ENCODE data around the gene TLR4.

The TLR4 gene

DNA sequence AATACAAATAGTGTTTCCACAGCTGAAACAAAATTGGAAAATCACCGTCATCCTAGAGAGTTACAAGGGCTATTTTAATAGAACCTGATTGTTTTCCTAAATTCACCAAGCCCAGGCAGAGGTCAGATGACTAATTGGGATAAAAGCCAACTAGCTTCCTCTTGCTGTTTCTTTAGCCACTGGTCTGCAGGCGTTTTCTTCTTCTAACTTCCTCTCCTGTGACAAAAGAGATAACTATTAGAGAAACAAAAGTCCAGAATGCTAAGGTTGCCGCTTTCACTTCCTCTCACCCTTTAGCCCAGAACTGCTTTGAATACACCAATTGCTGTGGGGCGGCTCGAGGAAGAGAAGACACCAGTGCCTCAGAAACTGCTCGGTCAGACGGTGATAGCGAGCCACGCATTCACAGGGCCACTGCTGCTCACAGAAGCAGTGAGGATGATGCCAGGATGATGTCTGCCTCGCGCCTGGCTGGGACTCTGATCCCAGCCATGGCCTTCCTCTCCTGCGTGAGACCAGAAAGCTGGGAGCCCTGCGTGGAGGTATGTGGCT is at the start of gene TLR4:
TLR4 (plus strand) TSS at position 380 of the 552 bp plus-strand sequence; CDS start at position 450, 70 bp downstream.
- DNase-seq (ENCODE audit: low spot score) = no peak

DNA sequence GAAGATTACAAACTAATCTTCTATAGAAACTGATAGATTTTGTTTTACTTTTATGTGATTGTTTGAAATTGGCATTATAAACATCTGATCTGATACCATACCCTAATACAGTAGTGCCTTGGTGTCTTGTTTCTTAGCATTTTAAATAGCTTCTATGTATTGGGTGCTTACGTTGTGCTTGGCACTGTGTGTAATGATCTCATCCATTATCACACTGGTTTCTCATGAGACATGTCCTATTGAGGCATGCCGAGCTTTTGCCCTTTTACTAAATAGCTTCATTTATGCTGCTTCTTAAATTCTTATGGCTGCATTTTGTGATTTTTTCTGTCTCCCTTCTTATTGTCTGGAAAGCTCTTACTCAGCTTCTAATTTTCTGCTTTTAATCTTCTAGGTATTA is 48.2 kb upstream of the TLR4 start:
- DNase-seq (ENCODE audit: low spot score) = no peak

DNA sequence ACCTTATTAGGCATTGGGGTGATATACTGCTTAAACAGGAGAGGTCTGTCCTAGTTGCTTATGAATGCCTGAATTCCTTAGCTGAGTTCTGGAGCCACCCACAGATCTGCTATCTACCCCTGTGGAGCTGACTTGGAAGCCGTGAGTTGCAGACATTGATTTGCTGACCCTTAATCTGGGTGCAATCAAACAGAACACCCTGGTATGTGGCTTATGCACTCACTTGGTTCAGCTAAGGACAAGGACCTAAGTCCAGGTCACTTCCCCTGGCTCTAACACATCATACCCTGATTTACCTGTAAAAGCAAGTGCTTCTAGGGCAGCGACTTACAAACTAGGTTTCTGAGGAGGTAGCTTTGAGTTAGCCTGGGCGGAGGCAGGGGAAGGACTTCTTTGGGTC is 41.6 kb upstream of the TLR4 start:
- DNase-seq (ENCODE audit: low spot score) = no peak

DNA sequence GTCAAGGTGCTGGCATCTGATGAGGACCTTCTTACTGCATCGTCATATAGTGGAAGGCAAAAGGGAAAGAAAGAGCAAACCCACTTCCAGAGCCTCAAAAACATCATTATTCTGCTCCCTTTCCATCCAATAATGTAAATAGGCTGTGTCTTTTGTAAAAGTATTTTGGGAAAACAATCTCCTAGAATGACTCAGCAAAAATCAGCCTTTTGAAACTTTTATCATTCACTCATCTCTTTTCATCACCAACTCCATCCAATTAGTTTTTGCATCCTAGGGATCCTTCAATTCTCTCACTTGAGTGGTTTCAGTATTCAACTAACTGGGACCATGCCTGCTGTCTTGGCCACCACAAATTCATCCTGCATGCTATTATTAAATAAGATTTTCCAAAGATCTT is 39.8 kb upstream of the TLR4 start:
- no peak for DNase-seq (ENCODE audit: low spot score)

DNA sequence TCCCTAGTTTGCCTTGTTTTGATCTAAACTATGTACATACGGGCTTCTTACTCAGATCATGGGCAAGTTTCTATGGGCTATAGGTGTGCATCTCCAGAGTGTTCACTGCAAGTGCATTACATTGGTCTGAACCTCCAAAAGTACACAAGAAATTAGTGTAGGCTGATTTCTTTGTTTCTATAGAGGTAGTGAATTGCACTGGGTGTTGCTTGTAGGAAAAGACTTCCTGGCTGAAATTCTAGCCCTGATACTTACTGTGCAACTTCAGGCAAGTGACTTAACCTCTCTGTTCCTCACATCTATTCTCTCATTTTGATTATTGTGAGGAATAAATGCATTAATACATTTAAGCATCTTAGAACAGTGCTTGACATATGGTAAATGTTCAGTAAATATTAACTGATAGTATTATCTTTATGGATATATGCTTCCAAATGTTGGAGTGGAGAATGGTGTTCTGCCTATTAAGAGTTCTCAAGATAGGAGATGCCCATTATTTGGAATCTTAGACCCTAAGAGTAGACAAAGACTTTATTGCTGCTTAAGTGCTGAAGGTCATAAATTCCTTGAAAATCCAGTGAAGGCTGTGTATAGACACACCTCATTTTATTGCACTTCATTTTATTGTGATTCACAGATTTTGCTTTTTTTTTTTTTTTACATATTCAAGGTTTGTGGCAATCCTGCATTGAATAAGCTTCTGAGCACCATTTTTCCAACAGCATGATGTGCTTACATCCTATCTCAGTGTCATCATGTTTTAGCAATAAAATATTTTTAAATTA is 38.4 kb upstream of the TLR4 start:
- no peak for DNase-seq (ENCODE audit: low spot score)

DNA sequence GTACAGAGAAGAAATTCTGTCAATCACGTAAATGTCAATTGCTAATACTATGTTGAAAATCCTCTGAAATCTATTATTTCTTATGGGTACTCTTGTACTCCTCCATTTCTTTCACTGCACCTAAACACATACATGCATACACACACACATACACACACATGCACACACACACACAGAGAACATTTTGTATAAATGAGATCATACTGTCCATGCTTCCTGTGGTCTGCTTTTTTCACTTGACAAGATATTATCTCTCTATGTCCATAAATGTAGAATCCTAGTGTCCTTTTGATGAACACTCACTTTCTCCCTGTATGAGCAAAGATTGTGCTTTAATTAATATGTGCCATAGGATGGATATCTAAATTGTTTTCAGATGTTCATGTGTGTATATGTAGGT is 32.7 kb upstream of the TLR4 start:
- no peak for DNase-seq (ENCODE audit: low spot score)

DNA sequence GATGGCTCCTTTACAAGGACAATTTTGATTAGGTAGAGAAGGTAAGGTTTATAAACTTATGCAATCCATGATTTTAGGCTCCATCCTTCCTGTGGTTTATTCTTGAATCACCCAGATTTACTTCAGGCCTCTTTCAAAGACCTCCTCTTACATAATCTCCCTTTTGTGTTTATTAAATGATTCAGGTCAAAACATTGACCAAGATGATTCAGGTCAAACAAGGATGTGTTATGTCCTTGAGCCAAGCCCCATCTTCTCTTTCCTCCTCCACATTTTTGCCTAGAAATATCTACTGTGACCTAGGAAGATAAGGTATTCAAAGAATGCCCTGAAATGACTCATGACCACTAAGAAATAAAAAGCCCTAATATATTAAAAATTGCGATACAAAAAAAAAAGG is 31.8 kb upstream of the TLR4 start:
- DNase-seq (ENCODE audit: low spot score) = no peak

DNA sequence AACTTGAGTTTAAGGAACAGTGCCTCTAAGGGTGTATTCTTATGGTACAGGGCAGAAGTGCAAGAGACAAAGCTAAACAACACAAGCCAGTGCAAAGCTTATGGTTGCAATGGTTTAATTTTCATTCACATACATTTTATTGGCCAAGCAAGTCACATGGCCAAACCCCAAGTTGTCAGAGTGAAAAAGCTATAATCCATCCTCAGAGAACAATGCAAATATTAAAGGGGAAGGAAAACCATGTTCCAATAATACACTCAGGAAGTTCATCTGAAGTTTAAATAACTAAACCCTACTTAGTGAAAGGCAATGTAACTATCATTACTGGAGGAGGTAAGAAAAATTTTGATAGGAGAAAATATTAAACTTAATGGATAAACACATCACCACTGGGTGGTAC is 26.6 kb upstream of the TLR4 start:
- no peak for DNase-seq (ENCODE audit: low spot score)

DNA sequence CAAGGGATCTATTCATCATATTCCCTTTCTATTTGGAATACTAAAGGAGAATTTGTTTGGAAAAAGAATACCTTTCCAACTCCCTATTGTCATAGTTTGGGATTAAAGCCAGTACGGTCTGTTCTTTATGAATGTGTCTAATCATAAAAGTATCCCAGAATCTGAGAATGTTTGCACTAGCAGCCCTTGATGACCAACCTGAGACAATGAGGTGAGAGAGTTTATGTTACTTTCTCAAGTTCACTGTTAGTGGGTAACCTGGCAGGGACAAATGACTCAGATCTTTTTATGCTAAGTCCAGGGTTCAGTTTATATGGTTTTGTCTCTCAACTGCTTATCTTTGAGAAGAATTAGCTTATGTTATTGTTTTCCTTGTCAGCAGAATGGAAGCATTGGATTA is 25.3 kb upstream of the TLR4 start:
- DNase-seq (ENCODE audit: low spot score) = no peak

DNA sequence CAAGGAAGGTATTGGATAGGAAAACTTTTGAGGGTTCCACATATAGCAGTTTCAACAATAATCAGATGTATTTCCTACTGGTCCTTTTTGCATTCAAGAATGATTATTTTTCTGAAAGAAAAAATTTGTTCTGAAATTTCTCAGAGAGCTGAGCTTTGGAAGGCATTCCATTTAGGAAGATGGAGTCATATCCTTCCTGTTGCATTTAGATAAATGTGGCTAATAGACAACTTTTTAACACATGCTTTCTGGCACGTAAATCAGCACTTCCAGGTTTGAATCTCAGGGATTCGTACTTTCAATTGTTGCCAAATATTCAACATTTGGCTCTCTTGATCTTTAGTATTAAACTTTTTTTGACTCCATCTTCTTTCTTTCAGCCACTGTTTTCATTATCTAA is 24.8 kb upstream of the TLR4 start:
- DNase-seq (ENCODE audit: low spot score) = no peak

DNA sequence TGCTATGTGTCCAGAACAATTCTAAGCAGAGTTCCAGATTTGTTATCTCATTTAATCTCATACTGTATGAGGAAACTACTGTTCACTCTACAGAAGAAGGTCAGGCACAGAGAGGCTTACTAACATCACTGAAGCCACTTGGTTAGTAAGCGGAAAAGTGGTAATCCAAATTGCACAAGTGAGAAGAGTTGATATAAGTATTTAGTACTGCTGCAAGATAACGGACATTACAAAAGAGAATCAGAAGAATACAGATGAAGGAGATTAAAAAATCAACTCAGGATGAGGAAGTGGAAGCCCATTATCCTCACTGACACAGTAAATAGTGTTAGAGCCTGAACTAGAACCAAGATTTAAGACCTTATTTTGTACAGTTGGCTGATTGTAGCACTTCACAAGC is 22.3 kb upstream of the TLR4 start:
- DNase-seq (ENCODE audit: low spot score) = no peak

DNA sequence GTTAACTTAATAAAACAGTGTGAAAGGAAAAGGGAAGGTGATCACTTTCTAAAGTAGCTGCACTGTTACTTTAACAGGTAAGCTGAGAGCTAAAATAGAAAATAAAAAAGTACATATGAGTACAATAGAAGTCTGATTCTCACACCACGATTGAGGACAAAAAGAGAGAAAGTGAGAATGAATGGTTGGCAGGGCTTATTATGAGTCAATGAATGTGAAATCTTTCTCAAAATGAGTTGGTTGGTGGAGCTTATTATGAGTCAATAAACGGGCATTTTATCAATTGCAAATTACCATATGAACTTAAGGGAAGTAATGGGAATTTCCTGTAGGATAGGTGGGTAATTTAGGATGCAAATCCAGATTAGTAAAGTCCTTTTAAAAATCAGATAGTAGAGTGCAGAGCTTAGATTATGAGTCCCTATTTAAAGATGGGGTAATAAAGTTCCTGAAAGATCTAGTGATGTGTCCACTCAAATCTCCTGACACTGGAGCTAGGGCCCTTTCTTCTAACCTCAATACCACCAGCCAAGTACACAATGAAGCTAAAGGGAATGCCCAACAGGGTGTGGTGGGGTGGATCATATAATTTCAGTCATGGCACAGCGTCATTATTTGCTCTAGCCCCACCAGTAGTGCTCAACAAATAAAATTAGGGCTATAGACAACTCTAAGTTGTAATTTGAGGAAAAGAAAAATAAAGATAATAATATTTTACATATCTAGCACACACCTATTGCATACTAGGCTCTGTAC is 21.1 kb upstream of the TLR4 start:
- no peak for DNase-seq (ENCODE audit: low spot score)

DNA sequence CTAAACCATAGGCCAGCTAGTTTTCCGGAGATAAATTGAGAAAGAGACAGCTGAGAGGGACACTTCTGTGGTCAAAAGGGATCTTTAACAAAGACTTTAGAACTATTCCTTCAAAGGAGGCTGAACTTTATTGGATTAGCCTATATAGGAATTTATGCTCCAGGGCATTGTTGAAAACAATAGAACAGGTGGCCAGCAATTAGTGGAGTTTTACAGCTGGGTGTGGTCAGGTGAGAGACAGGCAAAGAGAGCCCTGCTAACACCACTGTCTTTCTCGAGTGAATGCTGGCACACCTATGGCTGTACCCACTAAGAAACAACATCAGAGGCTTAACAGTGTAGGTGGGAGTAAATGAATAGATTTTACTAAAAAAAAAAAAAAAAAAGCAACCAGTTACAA is 16.7 kb upstream of the TLR4 start:
- no peak for DNase-seq (ENCODE audit: low spot score)

DNA sequence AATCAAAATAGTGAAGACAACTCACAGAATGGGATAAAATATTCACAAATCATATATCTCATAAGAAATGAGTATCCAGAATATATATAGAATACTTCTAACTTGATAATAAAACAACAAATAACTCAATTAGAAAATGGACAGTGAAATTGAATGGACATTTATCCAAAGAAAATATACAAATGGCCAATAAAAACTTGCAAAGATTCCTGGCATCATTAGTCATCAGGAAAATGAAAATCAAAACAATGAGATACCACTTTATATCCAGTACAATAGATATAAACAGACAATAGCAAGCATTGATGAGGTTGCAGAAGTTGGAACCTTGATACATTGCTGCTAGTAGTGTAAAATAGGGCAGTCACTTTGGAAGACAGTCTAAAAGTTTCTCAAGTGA is 12.8 kb upstream of the TLR4 start:
- DNase-seq (ENCODE audit: low spot score) = no peak

DNA sequence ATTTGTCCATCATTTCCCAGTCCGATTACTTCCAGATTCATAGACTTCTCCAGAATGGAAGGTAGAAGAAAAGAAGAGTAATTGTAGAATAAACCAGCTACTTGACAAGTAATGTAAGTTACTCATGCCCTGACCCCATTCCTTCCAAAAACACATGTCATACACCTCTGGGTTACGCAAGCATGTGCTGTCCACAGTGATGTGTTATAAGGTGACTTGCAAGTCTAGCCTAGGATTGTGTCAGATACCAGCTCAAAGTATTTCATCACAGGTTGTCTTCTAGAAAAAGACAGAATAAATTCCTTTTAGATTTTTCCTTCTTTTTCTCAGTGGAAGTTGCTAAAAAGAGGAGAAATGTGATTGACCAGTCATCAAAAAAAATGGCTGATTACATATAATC is 8.0 kb upstream of the TLR4 start:
- DNase-seq (ENCODE audit: low spot score) = no peak

DNA sequence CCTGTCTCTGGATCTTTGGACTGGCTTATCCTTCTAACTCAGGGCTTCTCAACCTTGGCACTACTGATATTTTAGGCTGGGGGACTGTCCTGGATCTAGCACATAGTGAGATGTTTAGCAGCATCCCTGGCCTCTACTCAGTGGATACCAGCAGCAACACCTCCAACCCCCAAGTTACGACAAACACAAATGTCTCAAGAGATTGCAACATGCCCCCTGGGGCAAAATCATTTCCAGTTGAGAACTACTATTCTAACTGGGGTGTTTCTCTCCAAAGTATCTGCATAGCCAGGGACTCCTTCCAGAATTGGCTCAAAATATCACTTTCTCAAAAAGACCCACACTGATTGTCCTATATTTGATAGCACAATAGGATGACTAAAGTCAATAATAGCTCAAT is 7.2 kb upstream of the TLR4 start:
- no peak for DNase-seq (ENCODE audit: low spot score)

DNA sequence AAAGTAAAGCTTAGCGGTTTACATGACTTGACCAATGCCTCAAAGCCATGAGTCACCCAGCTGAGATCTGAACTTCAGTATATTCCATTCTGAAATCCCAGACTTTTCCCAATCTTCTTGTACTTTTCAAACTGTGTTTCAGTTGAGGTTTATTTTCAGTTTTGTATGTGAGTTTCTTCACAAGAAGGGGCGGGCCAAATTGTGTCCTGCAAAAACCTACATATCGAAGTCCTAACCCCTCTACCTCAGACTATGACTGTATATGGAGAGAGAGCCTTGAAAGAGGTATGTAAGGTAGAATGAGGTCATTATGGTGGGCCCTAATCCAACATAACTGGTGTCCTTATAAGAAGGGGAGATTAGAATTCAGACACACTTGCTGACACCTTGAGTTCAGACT is 666 bp upstream of the TLR4 start:
- DNase-seq (ENCODE audit: low spot score) = no peak

DNA sequence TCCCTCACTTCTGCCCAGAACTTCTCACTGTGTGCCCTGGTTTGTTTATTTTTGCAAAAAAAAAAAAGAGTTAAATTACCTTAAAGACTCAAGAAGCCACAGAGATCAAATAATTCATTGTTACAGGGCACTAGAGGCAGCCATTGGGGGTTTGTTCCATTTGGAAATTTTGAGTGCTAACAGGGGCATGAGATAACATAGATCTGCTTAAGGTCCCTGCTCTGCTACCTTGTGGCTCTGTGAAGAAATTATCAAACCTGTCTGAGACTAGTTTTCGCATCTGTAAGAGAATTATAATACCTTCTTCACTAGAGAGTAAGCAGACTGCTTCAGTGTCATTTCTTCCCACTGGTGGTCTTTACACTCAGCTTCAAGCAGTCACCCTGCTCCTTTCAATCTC is 394 bp downstream of the TLR4 start:
- no peak for DNase-seq (ENCODE audit: low spot score)

DNA sequence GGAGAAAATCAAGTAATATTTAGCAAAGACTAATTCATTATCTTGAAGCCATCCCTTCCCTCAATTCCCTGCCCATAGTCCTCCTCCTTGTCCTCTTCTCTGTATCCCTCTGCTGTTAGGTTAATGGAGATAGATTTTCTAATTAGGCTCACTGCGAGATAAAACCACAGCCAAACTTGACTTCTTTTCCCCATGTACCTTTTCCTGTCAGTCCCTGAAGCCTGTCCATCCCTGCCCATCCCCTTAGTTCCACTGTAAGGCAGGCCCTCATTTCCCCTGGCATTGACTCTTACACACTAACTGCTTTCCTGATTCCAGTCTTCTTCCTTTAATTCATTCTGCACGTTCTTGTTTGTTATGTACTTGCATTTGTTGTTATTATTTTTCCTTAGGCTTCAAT is 1.2 kb downstream of the TLR4 start:
- DNase-seq (ENCODE audit: low spot score) = no peak

DNA sequence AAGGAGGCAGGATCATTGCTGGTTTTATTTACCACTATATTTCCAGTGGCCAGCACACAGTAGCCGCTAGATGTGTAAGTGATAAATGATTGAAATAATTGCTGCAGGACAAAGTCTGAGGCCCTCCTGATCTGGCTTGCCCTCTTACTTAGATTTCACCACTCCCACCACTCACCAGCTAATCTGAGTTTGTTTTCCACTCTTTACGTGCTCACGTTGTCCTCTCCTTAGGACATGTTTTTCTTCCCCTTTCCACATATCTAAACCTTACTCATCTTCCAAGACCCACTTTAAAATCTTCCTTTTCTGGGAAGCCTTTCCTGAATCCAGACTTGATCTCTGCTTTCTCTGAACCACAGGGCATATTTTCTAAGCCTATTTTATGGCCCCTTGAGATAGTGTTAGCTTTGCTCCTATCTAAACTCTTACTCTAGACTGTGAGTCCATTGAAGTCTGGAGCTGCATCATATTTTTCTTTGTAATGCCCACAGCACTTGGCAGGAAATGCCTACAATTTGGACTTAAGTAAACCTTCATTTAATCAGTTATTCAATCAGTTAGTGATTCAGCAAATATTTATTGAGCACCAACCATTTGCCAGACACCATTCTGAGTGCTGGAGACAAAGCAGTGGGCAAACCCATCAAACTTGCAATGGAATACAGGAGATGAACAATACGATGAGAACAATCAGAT is 2.4 kb downstream of the TLR4 start:
- no peak for DNase-seq (ENCODE audit: low spot score)

DNA sequence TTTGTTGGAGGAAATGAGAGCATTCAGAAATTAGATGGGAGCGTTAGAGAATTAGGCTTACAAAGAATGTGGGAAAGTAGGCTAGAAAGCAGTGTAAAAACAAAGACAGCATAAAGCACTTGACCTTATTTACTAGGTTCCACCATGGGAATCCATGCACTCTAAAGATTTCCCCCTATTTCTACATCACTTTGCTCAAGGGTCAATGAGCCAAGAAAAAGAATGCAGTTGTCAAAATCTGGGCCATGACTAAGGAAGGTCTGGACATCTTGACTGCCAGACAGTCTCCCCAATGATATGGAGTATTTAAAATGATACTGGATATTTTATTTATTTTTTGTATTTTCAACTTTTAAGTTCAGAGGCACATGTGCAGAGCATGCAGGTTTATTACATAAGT is 3.4 kb downstream of the TLR4 start:
- DNase-seq (ENCODE audit: low spot score) = no peak

DNA sequence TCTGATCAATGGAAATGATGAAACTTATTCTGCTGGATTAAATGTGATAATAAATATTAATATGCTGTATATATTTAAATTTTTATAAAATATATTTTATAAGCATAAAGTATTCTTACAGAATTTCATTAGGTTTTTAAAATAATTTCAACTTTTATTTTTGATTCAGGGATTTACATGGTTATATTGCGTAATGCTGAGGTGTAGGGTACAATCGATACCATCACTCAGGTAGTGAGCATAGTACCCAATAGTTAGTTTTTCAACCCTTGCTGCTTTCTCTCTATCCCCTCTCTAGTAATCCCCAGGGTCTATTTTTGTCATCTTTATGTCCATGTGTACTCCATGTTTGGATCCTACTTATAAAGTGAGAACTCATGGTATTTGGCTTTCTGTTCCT is 5.7 kb downstream of the TLR4 start:
- no peak for DNase-seq (ENCODE audit: low spot score)

DNA sequence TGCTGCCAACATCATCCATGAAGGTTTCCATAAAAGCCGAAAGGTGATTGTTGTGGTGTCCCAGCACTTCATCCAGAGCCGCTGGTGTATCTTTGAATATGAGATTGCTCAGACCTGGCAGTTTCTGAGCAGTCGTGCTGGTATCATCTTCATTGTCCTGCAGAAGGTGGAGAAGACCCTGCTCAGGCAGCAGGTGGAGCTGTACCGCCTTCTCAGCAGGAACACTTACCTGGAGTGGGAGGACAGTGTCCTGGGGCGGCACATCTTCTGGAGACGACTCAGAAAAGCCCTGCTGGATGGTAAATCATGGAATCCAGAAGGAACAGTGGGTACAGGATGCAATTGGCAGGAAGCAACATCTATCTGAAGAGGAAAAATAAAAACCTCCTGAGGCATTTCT is 10.1 kb downstream of the TLR4 start:
- DNase-seq (ENCODE audit: low spot score) = peak; percentile 25
